H7 (cell line): Measurements from ENCODE around the gene SMC1A. TPM values are rescaled to one million over a fixed set of nuclear protein-coding genes. Genes with fewer than 3 reads are reported as not detected.
A peak's percentile ranks its signal among the peaks of the same experiment; 100 is the strongest.
"Not testable (repeated sequence)": the region's sequence is repeated elsewhere in the genome, so short reads cannot be mapped to it uniquely, and the experiment has no call there.

ENCODE experiments used
- DNase-seq: peaks from one replicate; pipeline ENCODE4 v3.0.0; 2012
- H3K27me3 ChIP-seq: 2 replicates; pipeline ENCODE4 v1.6.0; 2011; ENCODE audit warnings: mild to moderate bottlenecking, low read length; ENCODE audit not compliant: control insufficient read depth, insufficient read depth
- H3K36me3 ChIP-seq: replicated peaks from 2 replicates; pipeline ENCODE4 v1.5.1; 2011; ENCODE audit warnings: low read length; ENCODE audit not compliant: control insufficient read depth, insufficient read depth
- H3K4me3 ChIP-seq: 2 replicates; pipeline ENCODE4 v1.5.1; 2011; ENCODE audit warnings: low read depth, mild to moderate bottlenecking, control low read depth, low read length, moderate library complexity; ENCODE audit not compliant: insufficient read depth
- total RNA-seq: library from RNA; depleted of rRNA; stranded (reverse); fragments of >200 nt; shearing (Covaris generic); gene quantifications from 2 replicates; pipeline ENCODE4 v1.2.3, GENCODE V29; 2014; rRNA removed

Gene SMC1A
- 28.3 and 30.6 TPM in 2 replicates for total RNA-seq

- Histone ChIP-seq H3K27me3 (no peaks in the 10 kb centered on the region), H3K36me3 (no peaks in the 10 kb centered on the region), H3K4me3 (peak within 1 kb of the TSS; percentile 70)
- DNase-seq = peak; percentile 97
Measured at GRCh38 chrX:53422086-53422860, at the start of gene SMC1A. SMC1A (minus strand) TSS chrX:53422654; CDS start chrX:53422600, 54 bp downstream.

- Histone ChIP-seq H3K36me3 (no peaks in the 10 kb centered on the region), H3K4me3 (no peak overlapping the region), H3K27me3 (no peaks in the 10 kb centered on the region)
- no peak for DNase-seq
Measured at GRCh38 chrX:53471346-53471745, 48.9 kb upstream of the SMC1A start.

- not testable (repeated sequence) for DNase-seq, H3K27me3 ChIP-seq, H3K36me3 ChIP-seq, H3K4me3 ChIP-seq
Measured at GRCh38 chrX:53468659-53469058, 46.2 kb upstream of the SMC1A start.

- Histone ChIP-seq H3K36me3 (no peaks in the 10 kb centered on the region), H3K27me3 (no peaks in the 10 kb centered on the region), H3K4me3 (no peak overlapping the region)
- no peak for DNase-seq
Measured at GRCh38 chrX:53458082-53458481, 35.6 kb upstream of the SMC1A start.

- Histone ChIP-seq H3K36me3 (no peaks in the 10 kb centered on the region), H3K4me3 (no peak overlapping the region), H3K27me3 (no peaks in the 10 kb centered on the region)
- no peak for DNase-seq
Measured at GRCh38 chrX:53456254-53456653, 33.8 kb upstream of the SMC1A start.

GRCh38 chrX:53452812-53453211, 30.4 kb upstream of the SMC1A start:
- DNase-seq = no peak
- no peak overlapping the region for H3K4me3 ChIP-seq
- H3K36me3 ChIP-seq = no peaks in the 10 kb centered on the region
- H3K27me3 ChIP-seq = no peaks in the 10 kb centered on the region

GRCh38 chrX:53449632-53450031, 27.2 kb upstream of the SMC1A start:
- H3K36me3 ChIP-seq = no peaks in the 10 kb centered on the region
- DNase-seq = no peak
- no peak overlapping the region for H3K4me3 ChIP-seq
- H3K27me3 ChIP-seq = no peaks in the 10 kb centered on the region

GRCh38 chrX:53447441-53447840, 25.0 kb upstream of the SMC1A start:
- H3K27me3 ChIP-seq = no peaks in the 10 kb centered on the region
- H3K36me3 ChIP-seq = no peaks in the 10 kb centered on the region
- DNase-seq = no peak
- H3K4me3 ChIP-seq = no peak overlapping the region

GRCh38 chrX:53445977-53446376, 23.5 kb upstream of the SMC1A start:
- DNase-seq = peak; percentile 72
- no peak overlapping the region for H3K4me3 ChIP-seq
- H3K36me3 ChIP-seq = no peaks in the 10 kb centered on the region
- H3K27me3 ChIP-seq = peaks cover 3% of the 10 kb centered on the region; the same call in 1 of the 2 replicates

- Histone ChIP-seq H3K36me3 (no peaks in the 10 kb centered on the region), H3K27me3 (peaks cover 12% of the 10 kb centered on the region), H3K4me3 (no peak overlapping the region)
- no peak for DNase-seq
Measured at GRCh38 chrX:53442322-53442631, 19.8 kb upstream of the SMC1A start.

- Histone ChIP-seq H3K36me3 (no peaks in the 10 kb centered on the region), H3K27me3 (peaks cover 12% of the 10 kb centered on the region), H3K4me3 (peak overlapping the region; percentile 45)
- peak; percentile 98 for DNase-seq
Measured at GRCh38 chrX:53441531-53442321, 19.3 kb upstream of the SMC1A start.

GRCh38 chrX:53440621-53441517, 18.4 kb upstream of the SMC1A start:
- H3K4me3 ChIP-seq = peak overlapping the region; percentile 45
- no peaks in the 10 kb centered on the region for H3K36me3 ChIP-seq
- peak; percentile 56 for DNase-seq
- peaks cover 12% of the 10 kb centered on the region for H3K27me3 ChIP-seq

- DNase-seq = no peak
- H3K27me3 ChIP-seq = peaks cover 12% of the 10 kb centered on the region
- no peaks in the 10 kb centered on the region for H3K36me3 ChIP-seq
- peak overlapping the region; percentile 45; the same call in 1 of the 2 replicates for H3K4me3 ChIP-seq
Measured at GRCh38 chrX:53440101-53440500, 17.6 kb upstream of the SMC1A start.

GRCh38 chrX:53438832-53439230, 16.4 kb upstream of the SMC1A start:
- Histone ChIP-seq H3K36me3 (no peaks in the 10 kb centered on the region), H3K4me3 (no peak overlapping the region), H3K27me3 (peaks cover 12% of the 10 kb centered on the region)
- no peak for DNase-seq
